Measurements from ENCODE around the gene TRIM9.

TRIM9 gene

GRCh38 chr14:50932592-50933495, 162.1 kb downstream of the TRIM9 start:
- POLR2A ChIA-PET, result no interaction called here
- CTCF ChIA-PET, result interaction anchor here (0.6 to 1.8 kb wide), 3 partner anchors 9 to 72 kb away, joined by 3 to 4 read pairs (median 3); no protein-coding TSS in a partner anchor
- DNase-seq (ENCODE audit: low read depth, low spot score), result no peak
- no peak for TF ChIP-seq CTCF (IDR thresholded peaks at IDR 0.05; ENCODE audit: insufficient read depth, low read length, missing control alignments)
- no peak overlapping the region for H3K4me3 ChIP-seq (ENCODE audit: low read depth, low read length)

GRCh38 chr14:50932156-50932555, 162.7 kb downstream of the TRIM9 start:
- no peak for DNase-seq (ENCODE audit: low read depth, low spot score)
- TF ChIP-seq CTCF (IDR thresholded peaks at IDR 0.05; ENCODE audit: insufficient read depth, low read length, missing control alignments), result no peak
- ChIA-PET POLR2A (no interaction called here), CTCF (interaction anchor here (0.6 to 1.8 kb wide), 3 partner anchors 10 to 72 kb away, joined by 3 to 4 read pairs (median 3); no protein-coding TSS in a partner anchor)
- no peak overlapping the region for H3K4me3 ChIP-seq (ENCODE audit: low read depth, low read length)

- no peak overlapping the region for H3K4me3 ChIP-seq (ENCODE audit: low read depth, low read length)
- no peak for TF ChIP-seq CTCF (IDR thresholded peaks at IDR 0.05; ENCODE audit: insufficient read depth, low read length, missing control alignments)
- no peak for DNase-seq (ENCODE audit: low read depth, low spot score)
- POLR2A ChIA-PET, result no interaction called here
- CTCF ChIA-PET, result interaction anchor here (0.9 to 1.8 kb wide), 2 partner anchors 10 kb away, joined by 3 read pairs; no protein-coding TSS in a partner anchor
Measured at GRCh38 chr14:50931559-50931958, 163.3 kb downstream of the TRIM9 start.

GRCh38 chr14:50929506-50929905, 165.4 kb downstream of the TRIM9 start:
- ChIA-PET POLR2A (no interaction called here), CTCF (interaction anchor here (1.5 kb wide), 1 partner anchor 33 kb away, joined by 3 read pairs; no protein-coding TSS in a partner anchor)
- no peak for DNase-seq (ENCODE audit: low read depth, low spot score)
- no peak for TF ChIP-seq CTCF (IDR thresholded peaks at IDR 0.05; ENCODE audit: insufficient read depth, low read length, missing control alignments)
- H3K4me3 ChIP-seq (ENCODE audit: low read depth, low read length), result no peak overlapping the region

GRCh38 chr14:50928002-50928635, 166.8 kb downstream of the TRIM9 start:
- CTCF ChIA-PET, result interaction anchor here (0.6 to 0.8 kb wide), 3 partner anchors 10 to 17 kb away, joined by 3 read pairs; no protein-coding TSS in a partner anchor

More at GRCh38 chr14:50928002-50928635, 166.8 kb downstream of the TRIM9 start:
- peak; percentile 83 for DNase-seq (ENCODE audit: low read depth, low spot score)
- POLR2A ChIA-PET, result interaction anchor here (1.0 kb wide), 1 partner anchor 9 kb away, joined by 3 read pairs; no protein-coding TSS in a partner anchor
- TF ChIP-seq CTCF (IDR thresholded peaks at IDR 0.05; ENCODE audit: insufficient read depth, low read length, missing control alignments), result no peak
- H3K4me3 ChIP-seq (ENCODE audit: low read depth, low read length), result no peak overlapping the region

All from AG04449 (cell line).